ENCODE measurements around the gene FOXP3. TPM values are rescaled to one million over a fixed set of nuclear protein-coding genes. Genes with fewer than 3 reads are reported as not detected.

The FOXP3 gene
- polyA plus RNA-seq, 1 of the 3 experiments (the other 2 are of a cell fraction): 0.12 TPM

- no peaks in the 10 kb centered on the region for H4K20me1 ChIP-seq (ENCODE audit: insufficient read depth)
- H3K9ac ChIP-seq: no peak overlapping the region
- H3K9me3 ChIP-seq: no peaks in the 10 kb centered on the region
- ChIA-PET POLR2A (no interaction called here), CTCF (no interaction called here)
- no peak overlapping the region for H3K4me3 ChIP-seq (ENCODE audit: low read depth in 2 of 2, low read length in 1 of 2)
- 35% methylated on average over 4 of the region's 20 CpGs for WGBS (ENCODE audit: low lambda C conversion rate)
- no peak overlapping the region for H2AFZ ChIP-seq (ENCODE audit: low read depth)
- no peak for DNase-seq
- H3K79me2 ChIP-seq (ENCODE audit: insufficient read depth): no peaks in the 10 kb centered on the region
- H3K27ac ChIP-seq (ENCODE audit: low read depth in 2 of 2, low read length in 1 of 2): no peak overlapping the region
- H3K36me3 ChIP-seq (replicated peaks in 1 of 2; ENCODE audit: control insufficient read depth in 1 of 2, insufficient read depth in 2 of 2, low read length in 1 of 2): no peaks in the 10 kb centered on the region
- H3K9me2 ChIP-seq: no peaks in the 10 kb centered on the region
- no peaks in the 10 kb centered on the region for H3K4me1 ChIP-seq (ENCODE audit: control insufficient read depth in 1 of 2, insufficient read depth in 2 of 2, low read depth in 1 of 2, low read length in 1 of 2)
- H3K27me3 ChIP-seq (ENCODE audit: insufficient read depth): peaks cover 6% of the 10 kb centered on the region; the same call in 1 of the 2 replicates
- H3K4me2 ChIP-seq: no peak overlapping the region
- no peak for TF ChIP-seq RAD21 (IDR thresholded peaks at IDR 0.05; ENCODE audit: low read length)
- TF ChIP-seq FOXJ3 (CRISPR knock-in tag; IDR thresholded peaks at IDR 0.05): no peak
- TF ChIP-seq MAX (IDR thresholded peaks at IDR 0.05; ENCODE audit: low read depth): no peak
- no peak for TF ChIP-seq FOXM1 (IDR thresholded peaks at IDR 0.05; ENCODE audit: low read depth)
- TF ChIP-seq USF2 (IDR thresholded peaks at IDR 0.05; ENCODE audit: borderline replicate concordance, low read depth, low read length): no peak
- no peak for TF ChIP-seq REST (IDR thresholded peaks at IDR 0.05; ENCODE audit: low read depth, low read length)
- TF ChIP-seq POLR2AphosphoS5 (IDR thresholded peaks at IDR 0.05; ENCODE audit: low read depth, low read length): no peak
- TF ChIP-seq USF1 (IDR thresholded peaks at IDR 0.05; ENCODE audit: borderline replicate concordance, low read depth): no peak
- TF ChIP-seq GATA2 (CRISPR knock-in tag; IDR thresholded peaks at IDR 0.05): no peak
- TF ChIP-seq EZH2phosphoT487 (IDR thresholded peaks at IDR 0.05; ENCODE audit: borderline replicate concordance, low read depth): no peak
- no peak for TF ChIP-seq TAF1 (IDR thresholded peaks at IDR 0.05; ENCODE audit: borderline replicate concordance, low read depth, low read length)
- H3F3A ChIP-seq (replicated peaks; ENCODE audit: insufficient read depth): no peaks in the 10 kb centered on the region
Measured at GRCh38 chrX:49257846-49258748, 6.4 kb downstream of the FOXP3 start.

Measured in SK-N-SH (cell line).